ENCODE results near the gene HRH2.

HRH2 gene

DNA sequence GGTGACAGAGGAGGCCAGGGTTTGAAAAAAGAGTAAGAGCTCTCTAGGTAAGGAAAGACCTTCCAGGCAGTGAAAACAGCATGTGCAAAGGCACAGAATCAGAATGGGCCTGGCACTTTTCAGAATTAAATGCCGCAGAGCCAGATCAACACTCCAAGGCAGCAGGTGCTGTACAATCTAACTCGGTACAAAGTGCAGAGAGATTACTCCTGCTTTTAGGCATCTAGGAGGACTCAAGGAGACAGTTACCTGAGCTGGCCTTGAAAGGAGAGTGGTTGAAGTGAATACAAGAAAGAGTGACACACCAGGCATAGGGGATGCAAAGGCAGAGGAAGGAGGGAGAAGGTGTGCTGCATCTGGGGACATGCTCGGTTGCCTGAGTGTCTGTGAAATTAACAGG, 21.5 kb downstream of the HRH2 start:
- no peak for DNase-seq

DNA sequence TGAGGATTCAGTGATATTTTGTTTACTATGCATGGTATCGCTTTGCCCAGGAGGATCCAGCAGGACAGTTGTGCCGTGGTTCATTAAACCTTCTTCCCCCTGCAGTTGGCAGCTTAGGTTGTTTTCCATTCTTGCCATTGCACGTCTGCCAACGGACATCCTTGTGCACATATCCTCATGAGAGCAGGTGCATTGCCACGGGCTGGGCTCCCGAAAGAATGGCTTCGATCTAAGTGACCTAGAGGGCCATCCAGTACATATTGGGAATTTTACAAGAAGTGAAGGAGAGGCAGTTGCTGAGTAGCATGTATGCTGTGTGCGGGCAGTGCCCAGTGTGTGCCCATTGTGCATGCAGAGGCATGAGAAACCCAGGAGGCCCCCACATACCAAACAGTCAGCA, 22.1 kb downstream of the HRH2 start:
- DNase-seq: no peak

DNA sequence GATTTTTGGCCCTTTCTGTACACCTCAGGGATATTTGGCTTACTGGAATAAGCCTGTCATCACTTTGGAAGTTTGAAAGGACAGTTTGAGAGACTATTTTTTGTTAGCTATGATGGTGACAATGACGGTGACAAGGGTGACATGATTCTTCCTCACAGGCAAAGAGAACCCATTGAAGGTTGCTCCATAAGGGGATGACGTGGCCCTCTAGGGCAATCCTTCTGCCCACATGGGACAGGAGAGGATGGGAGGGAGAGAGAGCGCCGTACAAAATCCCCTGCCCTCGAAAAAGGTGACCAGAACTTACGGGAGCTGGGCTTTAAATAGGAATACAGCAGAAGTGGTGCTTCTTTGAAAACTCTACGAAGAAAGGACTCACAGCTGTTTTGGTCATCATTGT, 22.6 kb downstream of the HRH2 start:
- DNase-seq: no peak

DNA sequence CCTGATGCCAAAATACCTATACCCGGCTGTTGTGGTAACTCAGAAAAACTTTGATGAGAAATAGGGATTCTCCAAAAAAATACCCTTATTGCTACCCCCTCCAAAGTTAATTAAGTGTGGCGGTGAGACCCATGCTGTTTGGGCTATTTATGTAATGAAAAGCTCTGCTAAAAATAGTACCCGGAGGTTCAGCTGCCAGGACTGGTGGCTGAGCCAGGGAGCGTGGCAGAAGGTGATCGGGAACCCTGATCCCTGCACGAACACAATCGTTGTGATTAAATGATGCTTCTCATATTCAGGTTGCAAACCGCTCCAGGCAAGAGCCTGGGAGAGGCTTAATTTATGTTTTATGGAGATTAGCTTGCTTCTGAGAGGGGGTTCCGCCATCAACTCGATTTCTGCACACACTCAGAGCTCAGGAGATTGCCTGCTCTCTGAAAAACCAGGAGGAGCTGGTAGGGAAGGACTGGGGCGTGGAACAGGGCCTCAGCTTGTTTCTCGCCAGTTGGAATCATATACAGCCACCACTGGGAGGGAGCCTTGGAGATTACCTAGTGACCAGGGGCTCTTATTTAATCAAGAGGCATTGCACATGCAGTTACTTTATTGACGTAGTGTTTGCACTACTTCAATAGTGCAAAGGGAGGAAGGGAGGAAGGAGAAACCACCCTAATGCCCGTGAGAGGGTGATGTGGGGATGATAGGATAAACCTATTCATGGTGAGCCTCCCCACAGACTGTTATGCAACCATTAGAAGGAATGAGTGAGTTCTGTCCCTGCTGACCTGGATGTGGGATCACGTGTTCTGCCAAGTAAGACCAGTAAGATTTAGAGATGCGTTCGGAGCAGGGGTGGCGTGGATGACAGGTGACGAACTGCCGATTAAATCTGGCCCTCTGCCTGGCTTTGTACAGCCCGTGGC, 23.4 kb downstream of the HRH2 start:
- DNase-seq: no peak

DNA sequence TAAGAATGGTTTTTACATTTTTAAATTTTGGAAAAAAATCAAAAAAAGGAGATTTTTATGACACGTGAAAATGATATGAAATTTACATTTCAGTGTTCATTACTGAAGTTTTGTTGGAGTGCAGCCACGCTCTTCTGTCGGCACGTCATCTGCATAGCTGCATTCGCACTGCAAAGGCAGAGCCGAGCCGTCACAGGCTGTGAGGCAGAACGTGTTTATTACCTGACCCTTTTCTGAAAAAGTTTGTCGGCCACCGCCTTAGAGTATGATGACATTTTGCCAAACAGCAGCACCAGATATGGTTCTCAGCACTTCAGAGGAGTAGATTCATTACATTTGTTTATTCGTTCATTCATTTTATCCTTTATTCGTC, 24.1 kb downstream of the HRH2 start:
- no peak for DNase-seq

DNA sequence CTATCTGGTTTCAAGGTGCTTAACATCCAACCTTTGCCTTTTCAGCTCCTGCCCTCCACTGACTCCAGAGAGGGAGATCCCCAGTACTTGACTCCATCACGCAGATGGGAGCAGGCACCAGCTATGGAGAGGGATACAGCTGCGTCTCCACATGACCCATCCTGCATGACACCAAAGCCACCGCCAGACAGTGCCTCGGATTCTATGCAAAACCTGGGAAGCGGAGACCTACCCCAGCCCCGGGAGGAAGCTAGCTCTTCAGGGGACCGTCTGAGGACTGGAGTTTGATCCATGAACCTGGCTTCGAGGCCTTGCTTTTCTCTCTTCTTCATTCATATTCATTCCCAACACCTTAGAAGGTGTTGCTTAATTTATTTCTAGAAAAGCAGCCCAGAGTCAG, 24.8 kb downstream of the HRH2 start:
- DNase-seq: no peak

DNA sequence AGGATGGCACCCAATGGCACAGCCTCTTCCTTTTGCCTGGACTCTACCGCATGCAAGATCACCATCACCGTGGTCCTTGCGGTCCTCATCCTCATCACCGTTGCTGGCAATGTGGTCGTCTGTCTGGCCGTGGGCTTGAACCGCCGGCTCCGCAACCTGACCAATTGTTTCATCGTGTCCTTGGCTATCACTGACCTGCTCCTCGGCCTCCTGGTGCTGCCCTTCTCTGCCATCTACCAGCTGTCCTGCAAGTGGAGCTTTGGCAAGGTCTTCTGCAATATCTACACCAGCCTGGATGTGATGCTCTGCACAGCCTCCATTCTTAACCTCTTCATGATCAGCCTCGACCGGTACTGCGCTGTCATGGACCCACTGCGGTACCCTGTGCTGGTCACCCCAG, 25.4 kb downstream of the HRH2 start:
- DNase-seq: no peak

DNA sequence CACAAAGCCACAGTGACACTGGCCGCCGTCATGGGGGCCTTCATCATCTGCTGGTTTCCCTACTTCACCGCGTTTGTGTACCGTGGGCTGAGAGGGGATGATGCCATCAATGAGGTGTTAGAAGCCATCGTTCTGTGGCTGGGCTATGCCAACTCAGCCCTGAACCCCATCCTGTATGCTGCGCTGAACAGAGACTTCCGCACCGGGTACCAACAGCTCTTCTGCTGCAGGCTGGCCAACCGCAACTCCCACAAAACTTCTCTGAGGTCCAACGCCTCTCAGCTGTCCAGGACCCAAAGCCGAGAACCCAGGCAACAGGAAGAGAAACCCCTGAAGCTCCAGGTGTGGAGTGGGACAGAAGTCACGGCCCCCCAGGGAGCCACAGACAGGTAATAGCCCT, 26.1 kb downstream of the HRH2 start:
- no peak for DNase-seq

DNA sequence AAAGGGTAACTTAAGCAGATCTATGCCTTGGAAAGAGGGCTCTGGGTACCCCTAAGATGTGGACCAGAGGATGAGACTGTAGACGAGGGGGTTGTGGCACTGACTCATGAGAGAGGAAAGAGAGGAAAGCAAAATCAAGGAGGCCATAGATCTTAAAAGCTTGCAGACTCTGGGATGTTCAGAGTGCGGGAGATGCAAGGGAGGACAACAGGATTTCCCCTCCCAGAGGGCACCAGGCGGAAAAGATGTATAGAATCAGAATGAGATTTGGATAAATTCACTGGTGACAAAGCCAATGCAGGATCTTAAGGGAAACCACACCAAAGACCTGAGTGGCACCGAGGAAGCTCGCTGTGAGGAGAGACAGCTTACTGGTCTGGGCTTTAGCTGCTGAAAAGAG, 27.1 kb downstream of the HRH2 start:
- DNase-seq: no peak

DNA sequence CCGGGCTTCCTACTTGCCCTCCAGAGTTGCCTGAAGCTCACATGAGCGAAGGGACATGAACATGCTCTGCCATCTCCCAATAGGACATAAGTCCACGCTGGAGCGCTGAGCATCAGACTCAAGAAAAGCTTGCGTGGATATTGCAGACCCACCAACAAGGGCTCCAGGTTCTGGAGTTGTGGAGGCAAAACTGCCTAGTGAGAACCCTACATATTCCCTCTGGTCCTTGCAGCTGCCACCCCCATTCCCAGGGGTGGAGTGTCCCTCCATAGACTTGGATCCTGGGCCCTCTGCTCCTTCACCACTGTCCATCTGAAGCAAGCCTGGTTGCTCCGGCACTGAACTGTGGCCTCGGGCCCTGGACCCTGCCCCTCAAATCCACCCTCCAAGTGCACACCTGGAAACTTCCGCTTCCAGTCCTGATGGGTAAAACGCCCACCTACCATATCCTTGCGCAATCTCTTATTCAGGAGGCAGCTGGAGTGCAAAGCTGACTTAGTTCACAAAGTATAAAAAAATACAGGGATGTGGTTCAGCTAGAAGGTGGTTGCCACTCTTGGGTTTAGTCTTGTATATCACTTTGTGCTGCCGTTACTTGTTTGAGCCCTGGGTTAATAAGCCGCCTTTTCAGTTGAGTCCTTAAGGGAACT, 28.0 kb downstream of the HRH2 start:
- no peak for DNase-seq

DNA sequence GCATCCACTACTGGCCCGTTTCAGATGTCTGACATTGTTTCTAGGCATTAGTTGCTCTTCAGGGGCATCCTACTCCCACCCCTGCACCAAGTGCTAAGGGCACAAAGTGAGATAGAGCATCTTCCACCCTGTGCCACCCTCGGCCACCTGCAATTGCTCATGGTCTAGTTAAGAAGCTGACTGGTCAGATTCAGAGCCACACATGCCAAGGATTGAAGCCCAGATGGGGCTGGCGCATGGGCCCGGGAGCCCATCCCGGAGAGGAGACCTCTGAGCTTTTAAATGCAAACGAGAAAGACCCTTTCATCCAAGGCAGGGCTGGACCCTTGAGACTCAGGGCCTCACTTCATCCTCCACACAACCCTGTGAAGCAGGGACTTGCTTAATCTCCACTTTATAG, 28.5 kb downstream of the HRH2 start:
- DNase-seq: no peak

DNA sequence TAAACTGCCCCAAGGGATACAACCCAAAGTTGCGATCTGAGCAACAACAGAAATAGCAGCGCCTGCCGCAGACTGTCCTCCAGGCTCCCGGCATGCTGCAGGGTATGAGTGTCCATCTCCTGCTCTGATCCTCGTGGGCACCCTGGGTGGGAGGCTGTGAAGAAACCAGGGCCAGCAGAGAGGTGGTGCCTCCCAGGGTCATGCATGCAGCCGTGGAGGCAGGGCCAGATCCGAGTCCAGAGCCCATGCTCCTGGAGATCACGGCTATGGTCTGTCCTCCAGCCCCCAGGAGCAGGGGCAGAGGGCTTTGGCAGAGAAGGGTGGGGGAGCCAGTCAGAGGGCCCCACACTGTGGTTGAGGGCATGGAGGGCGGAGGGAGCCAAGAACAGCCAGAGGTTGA, 29.0 kb downstream of the HRH2 start:
- DNase-seq: no peak

DNA sequence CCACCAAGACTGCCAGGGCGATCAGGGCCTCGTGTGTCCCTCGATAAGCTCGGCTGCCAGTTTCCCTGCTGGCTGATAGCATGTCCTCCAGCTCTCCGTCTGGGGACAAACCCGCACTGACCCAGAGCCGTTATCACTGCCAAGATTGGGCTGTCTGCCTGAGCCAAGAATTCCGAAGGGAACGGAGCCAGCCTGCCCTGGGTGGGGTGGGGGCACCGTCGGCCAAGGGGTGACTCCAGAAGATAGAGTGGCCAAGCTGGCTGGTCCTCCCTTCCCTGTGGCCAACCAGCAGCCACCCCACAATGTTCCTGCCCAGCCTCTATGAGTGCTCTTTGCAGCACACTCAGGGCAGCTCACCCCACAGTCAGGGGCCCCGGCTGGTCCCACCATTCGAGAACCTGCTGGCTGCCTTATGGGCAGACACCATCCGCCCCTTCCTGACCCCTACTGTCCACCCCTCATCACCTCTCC, 29.4 kb downstream of the HRH2 start:
- DNase-seq: no peak

DNA sequence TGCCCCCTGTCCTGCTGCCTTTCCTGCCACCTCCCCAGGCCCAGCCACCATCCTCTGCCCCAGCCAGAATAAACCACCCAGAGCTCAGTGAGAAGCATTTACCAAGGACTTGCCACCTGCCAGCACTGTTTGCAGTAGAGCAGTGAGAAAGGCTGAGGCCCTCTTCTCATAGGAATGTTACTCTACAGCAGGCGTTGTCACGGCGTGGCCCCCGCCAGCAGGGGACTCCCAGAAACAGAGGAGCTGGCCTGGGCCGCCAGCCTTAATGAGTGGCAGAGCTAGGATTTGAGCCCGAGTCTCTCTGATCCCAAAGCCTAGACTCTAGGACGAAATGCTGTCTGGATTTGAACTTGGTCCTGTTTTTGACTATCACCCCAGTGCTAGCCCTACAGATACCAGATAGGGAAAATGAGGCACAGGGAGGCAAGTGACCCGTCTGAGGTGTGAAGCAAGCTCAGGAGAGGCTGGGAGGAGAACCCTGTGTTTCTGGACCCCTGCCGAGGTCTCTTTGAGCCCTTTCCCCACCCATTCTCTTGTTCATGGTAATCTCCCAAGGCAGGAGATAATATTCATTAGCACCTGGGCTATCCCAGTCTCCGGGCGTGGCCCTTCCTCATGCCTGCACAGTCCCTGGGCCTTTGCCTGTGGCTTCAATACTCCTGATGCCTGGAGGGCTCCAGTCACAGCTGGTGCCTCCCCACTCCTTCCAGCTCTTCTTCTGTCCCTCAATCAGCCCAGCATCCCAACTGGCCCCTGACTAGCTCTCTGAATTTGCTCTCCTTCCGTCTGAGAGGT, 30.7 kb downstream of the HRH2 start:
- DNase-seq: no peak

DNA sequence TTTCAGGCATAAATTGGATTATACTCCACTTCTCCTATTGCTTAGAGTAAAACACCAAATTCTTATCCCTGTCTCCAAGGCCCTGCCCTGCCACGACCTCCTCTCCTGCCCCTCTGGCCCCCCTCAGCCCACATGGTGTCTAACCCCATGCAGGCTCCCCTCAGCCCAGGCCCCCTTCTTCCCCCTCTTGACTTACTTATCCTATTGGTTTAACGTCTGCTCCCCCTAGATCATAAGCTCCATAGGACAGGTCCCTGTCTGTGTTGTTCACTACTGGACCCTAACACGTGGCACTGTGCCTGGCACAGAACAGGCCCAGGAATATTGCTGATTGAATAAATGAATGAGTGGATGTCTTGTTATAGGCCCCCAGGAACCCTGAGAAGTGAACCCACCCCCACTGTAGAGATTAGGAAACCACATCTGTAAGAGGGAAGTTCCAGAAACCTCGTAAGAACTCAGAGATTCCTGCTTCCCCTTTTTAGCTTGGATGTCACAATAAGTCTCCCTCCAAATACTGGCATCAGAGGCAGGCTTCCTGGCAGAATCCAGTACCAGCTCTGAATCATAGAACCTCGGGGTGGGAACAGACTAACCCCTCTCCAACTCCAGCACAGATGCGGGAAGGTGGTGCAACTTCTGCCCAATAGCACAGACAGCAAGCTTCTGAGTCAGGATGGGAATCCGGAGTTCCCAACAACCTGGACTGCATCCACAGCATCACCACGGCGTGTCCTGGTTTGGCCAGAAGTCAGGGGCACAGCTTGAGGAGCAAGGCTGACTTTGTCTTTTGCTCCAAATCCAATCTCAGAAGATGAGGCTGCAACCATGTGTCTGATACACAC, 31.5 kb downstream of the HRH2 start:
- DNase-seq: no peak

DNA sequence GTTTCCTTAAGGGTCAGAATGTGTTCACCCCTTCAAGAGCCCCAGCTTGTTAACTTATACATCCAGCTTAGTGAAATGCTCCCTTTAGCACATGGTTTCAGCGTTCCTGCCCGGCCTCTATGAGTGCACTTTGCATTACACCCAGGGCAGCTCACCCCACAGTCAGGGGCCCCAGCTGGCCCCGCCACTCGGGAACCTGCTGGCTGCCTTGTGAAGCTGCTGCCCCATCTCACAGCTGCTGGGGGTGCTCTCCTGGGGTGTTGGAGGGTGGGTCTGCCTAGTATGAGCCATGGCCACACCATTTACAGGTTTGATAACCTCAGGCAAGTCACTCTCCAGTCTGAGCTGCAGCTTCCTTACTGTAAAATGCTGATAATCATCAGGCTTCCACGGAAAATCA, 32.2 kb downstream of the HRH2 start:
- DNase-seq: no peak

DNA sequence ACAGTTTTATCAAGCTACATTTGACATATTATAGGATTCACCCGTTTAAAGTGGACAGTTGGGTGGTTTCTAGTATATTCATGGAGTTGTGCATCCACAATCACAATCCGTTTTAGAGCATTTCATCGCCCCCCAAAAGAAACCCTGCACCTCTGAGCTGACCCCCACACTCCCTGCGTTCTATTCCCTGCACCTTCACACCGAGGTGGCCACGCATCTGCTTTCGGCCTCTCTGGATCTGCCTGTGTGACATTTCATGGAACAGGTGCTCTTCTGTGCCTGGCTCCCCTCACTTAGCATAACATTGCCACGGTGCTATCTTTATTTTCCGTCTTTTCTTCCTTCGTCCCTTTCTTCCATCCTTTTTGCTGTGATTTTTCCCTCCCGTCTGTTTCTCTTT, 32.7 kb downstream of the HRH2 start:
- no peak for DNase-seq

DNA sequence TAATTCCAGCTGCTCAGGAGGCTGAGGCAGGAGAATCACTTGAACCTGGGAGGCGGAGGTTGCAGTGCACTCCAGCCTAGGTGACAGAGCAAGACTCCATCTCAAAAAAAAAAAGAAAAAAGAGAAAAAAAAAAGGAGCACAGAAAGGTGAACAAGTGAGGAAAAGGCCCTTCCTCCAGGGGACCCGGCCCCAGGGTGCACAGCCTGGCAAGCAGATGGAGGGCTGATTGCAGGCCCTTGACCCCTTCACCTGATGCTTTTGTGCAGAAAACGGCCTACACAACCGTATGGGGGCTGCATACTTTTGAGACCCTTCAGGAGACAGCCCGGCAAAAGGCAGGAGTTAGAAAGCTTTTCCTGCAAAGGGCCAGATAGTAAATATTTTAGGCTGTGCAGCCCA, 33.9 kb downstream of the HRH2 start:
- no peak for DNase-seq

DNA sequence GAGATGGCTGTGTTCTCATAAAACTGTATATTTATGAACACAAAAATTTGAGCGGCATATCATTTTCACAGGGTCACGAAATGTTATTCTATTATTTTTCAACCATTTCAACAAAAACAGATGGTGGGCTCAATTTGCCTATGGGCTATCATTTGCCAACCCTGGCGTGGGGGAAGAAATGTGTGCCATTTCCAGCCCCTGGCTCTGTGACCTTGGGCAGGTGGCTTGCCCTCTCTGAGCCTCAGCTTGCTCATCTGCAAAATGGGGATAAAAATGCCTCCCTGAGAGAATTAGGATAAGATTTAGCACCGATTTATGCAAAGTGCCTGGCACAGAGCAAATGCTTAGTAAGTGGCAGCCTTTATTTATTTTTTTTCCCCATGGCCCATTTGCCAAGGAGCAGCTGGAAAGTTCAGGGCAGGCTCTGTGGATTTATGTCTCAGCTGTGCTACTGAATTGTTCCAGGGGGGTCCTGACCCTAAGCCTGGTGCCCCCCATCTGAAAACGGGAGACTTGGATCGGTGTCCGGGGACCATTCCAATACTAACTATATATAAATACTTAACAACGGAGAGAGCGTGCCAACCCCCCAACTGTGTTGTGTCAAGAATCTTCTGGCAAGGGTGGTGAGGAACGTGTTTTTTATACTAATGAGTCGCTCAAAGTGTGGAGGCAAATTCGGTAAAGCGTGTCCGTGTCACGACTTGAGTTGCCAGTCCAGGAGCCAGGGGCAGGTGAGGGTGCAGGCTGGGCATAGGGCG, 34.5 kb downstream of the HRH2 start:
- DNase-seq: no peak

DNA sequence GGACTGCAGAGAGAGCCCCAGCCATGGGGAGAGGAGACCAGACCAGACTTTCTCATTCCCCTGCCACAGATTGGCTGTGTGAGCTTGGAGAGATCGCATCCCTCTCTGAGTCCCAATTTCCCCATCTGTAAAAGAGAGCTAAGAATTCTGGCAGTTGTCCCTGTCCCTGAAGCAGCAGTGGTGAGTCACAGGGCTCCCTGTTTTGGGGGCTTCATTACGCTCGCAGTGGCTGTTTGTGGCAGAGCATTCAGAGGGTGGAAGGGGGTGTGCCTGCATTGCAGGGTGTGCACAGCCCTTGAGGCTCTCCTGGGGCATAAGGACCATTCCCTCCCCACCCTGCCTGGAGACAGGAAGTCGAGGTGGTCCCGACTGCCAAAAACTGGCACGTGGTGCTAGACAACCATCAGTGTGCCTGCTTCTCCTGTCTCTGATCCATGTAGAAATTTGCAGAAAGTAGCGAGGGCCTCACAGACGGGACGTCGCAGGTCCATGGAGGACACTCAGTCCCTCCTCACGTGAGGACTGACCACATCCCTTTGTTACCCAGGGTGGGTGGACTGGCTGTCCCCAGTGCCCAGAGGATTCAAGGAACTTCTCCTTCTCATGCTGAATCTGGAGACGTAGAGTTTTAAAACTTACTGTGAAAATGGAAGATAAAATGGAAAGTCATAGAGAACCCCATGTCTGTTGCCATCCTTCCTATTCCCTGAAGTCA, 35.3 kb downstream of the HRH2 start:
- DNase-seq: no peak

DNA sequence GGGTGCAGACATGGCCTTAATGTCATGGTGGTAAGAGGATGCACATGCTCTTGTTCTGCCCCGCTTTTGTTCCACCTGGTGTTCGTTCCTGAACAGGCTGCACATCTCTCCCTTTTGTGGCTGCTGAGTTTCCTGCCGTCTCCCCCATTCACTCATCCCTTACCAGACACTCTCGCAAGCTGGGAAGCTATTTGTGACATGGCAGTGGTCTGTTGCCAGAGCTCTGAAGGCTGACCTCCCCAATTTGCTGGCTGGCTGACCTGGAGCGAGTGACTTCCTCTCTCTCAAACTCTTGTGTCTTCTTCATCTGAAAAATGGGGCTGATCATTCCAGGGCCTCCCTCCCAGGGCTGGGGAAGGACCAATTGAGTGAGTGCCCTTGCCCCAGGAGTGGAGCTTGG, 35.9 kb downstream of the HRH2 start:
- no peak for DNase-seq

All from NCI-H510A (cell line).